WTC11 (cell line): Measurements from ENCODE around the gene SLC6A9. TPM values are rescaled to one million over a fixed set of nuclear protein-coding genes. Genes with fewer than 3 reads are reported as not detected.

Experiments
- ATAC-seq: fragments of 200-7000 bp; cut with Tn5 transposase; 2 replicates; pipeline ENCODE4 v1.10.0; 2021; ENCODE audit warnings: mild to moderate bottlenecking, moderate library complexity
- CTCF ChIA-PET: fragments of 300-600 bp; sonication (Branson Sonifier 250); formaldehyde crosslinking; loops from one replicate; lab custom pipeline; 2021; ENCODE audit warnings: antibody characterized with exemption; lab: Charles Lee
- POLR2A ChIA-PET: fragments of 350-600 bp; sonication (Branson Sonifier 250); formaldehyde crosslinking; loops from one replicate; lab custom pipeline; 2021; ENCODE audit warnings: antibody characterized with exemption; lab: Charles Lee
- DNase-seq: peaks from one replicate; pipeline ENCODE4 v3.0.0; 2021; ENCODE audit warnings: low spot score
- H3K27ac Mint-ChIP-seq: 2 replicates; pipeline ENCODE4 v1.8.0; 2021; ENCODE audit warnings: mixed read lengths
- H3K27me3 Mint-ChIP-seq: 2 replicates; pipeline ENCODE4 v1.8.0; 2021; ENCODE audit warnings: low read depth, mild to moderate bottlenecking, moderate library complexity, mixed read lengths
- H3K36me3 Mint-ChIP-seq: 2 replicates; pipeline ENCODE4 v1.8.0; 2021; ENCODE audit warnings: mixed read lengths
- H3K4me1 Mint-ChIP-seq: 2 replicates; pipeline ENCODE4 v1.8.0; 2022; ENCODE audit warnings: mixed read lengths
- H3K4me3 Mint-ChIP-seq: 2 replicates; pipeline ENCODE4 v1.8.0; 2021; ENCODE audit warnings: mild to moderate bottlenecking, moderate library complexity, mixed read lengths
- H3K9me3 Mint-ChIP-seq: 2 replicates; pipeline ENCODE4 v1.8.0; 2021; ENCODE audit warnings: mixed read lengths
- AFF4 ChIP-seq: sonication (generic); formaldehyde crosslinking; IDR thresholded peaks from 2 replicates; pipeline ENCODE4 v1.8.1; 2023; ENCODE audit warnings: mild to moderate bottlenecking, missing genetic modification reagents, borderline replicate concordance
- ATF2 ChIP-seq: sonication (generic); formaldehyde crosslinking; IDR thresholded peaks from 2 replicates; pipeline ENCODE4 v1.8.1; 2022; ENCODE audit warnings: low read depth, missing genetic modification reagents, borderline replicate concordance
- E2F1 ChIP-seq: sonication (generic); formaldehyde crosslinking; IDR thresholded peaks from 2 replicates; pipeline ENCODE4 v1.8.0; 2022; ENCODE audit warnings: mild to moderate bottlenecking, missing genetic modification reagents
- ESRRA ChIP-seq: sonication (generic); formaldehyde crosslinking; IDR thresholded peaks from 2 replicates; pipeline ENCODE4 v1.8.1; 2022; ENCODE audit warnings: mild to moderate bottlenecking, missing genetic modification reagents, borderline replicate concordance
- GRHL2 ChIP-seq: fragments of 250-450 bp; sonication (Bioruptor Pico); IDR thresholded peaks from 2 replicates; pipeline ENCODE4 v1.8.0; 2022; ENCODE audit warnings: mild to moderate bottlenecking, moderate library complexity; ENCODE audit not compliant: insufficient replicate concordance, severe bottlenecking
- IRF1 ChIP-seq: sonication (generic); formaldehyde crosslinking; IDR thresholded peaks from 2 replicates; pipeline ENCODE4 v1.8.0; 2023; ENCODE audit warnings: missing genetic modification reagents
- MXD4 ChIP-seq: fragments of 250-450 bp; sonication (Bioruptor Pico); IDR thresholded peaks from 2 replicates; pipeline ENCODE4 v1.8.0; 2021; ENCODE audit warnings: mild to moderate bottlenecking, moderate library complexity, borderline replicate concordance
- NR3C1 ChIP-seq: sonication (generic); formaldehyde crosslinking; conservative IDR thresholded peaks from 2 replicates; pipeline ENCODE4 v1.8.1; 2023; ENCODE audit warnings: low read depth, mild to moderate bottlenecking, missing genetic modification reagents
- PRDM15 ChIP-seq: sonication (generic); formaldehyde crosslinking; IDR thresholded peaks from 2 replicates; pipeline ENCODE4 v1.8.0; 2022; ENCODE audit warnings: missing genetic modification reagents
- RELA ChIP-seq: sonication (generic); formaldehyde crosslinking; IDR thresholded peaks from 2 replicates; pipeline ENCODE4 v1.8.1; 2022; ENCODE audit warnings: missing genetic modification reagents, mild to moderate bottlenecking, borderline replicate concordance
- ZBTB43 ChIP-seq: sonication (generic); formaldehyde crosslinking; IDR thresholded peaks from 2 replicates; pipeline ENCODE4 v1.8.1; 2023; ENCODE audit warnings: mild to moderate bottlenecking, missing genetic modification reagents
- ZNF263 ChIP-seq: sonication (generic); formaldehyde crosslinking; IDR thresholded peaks from 2 replicates; pipeline ENCODE4 v1.8.1; 2022; ENCODE audit warnings: low read depth, mild to moderate bottlenecking, moderate library complexity, missing genetic modification reagents
- ZNF423 ChIP-seq: fragments of 250-450 bp; sonication (Bioruptor Pico); IDR thresholded peaks from 2 replicates; pipeline ENCODE4 v2.1.2; 2022; ENCODE audit warnings: mild to moderate bottlenecking, moderate library complexity
- total RNA-seq: library from RNA; stranded (reverse); gene quantifications from 3 replicates; pipeline ENCODE4 v1.2.3, GENCODE V29; 2021
- TF ChIP-seq, protein P1 (sequence below): sonication (generic); formaldehyde crosslinking; IDR thresholded peaks from 2 replicates; pipeline ENCODE4 v1.8.1; 2022; ENCODE audit warnings: missing genetic modification reagents, borderline replicate concordance

Gene SLC6A9
- total RNA-seq, 1 experiment from 2014 or later = 14.4 TPM

DNA sequence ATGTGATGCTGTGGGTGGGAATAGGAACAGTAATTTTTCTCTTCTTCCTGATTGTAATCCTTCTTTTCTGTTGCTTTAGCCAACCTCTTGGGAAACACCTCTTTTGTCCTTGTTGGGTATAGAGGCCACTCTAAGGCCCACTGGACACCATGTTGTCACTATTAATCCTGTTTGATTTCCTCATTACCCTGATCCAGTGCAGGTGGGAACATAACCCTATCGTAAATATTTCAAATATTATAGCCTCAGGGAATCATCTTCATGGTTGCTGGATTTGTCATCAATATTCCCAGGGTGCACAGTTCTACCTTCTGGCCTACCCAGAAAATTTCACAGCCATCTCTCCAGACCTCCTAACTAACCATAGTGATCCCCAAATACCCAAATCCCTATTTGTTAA lies 27.9 kb upstream of the SLC6A9 start (continued):
- TF ChIP-seq MXD4 (no peak), ZBTB43 (CRISPR knock-in tag) (no peak)
- TF ChIP-seq, all 79 proteins: peak for 0

DNA sequence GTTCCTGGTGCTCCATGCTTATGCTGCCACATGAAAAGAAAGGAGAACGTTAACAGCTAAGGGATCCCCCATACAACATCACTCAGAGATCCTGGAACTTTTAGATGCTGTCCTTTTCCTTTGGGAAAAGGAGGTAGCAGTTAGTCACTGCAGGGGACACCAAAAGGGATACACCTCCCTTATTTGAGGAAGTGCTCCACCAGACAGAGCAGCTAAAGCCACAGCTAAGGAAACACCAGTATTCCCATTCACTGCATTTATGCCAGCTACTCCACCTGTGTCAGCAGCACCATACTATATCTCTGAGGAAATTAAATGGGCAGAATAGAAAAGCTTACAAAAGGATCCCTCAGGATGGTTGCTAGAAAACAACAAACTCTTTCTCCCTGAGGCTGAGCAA lies 26.0 kb upstream of the SLC6A9 start:
- Mint-ChIP-seq H3K4me1 (peaks cover 2% of the 10 kb centered on the region; the same call in 1 of the 2 replicates), H3K4me3 (no peak overlapping the region), H3K27ac (no peak overlapping the region), H3K36me3 (no peaks in the 10 kb centered on the region), H3K27me3 (peaks cover 43% of the 10 kb centered on the region), H3K9me3 (no peaks in the 10 kb centered on the region)
- ChIA-PET POLR2A (no interaction called here), CTCF (interaction anchor here (1.3 to 3.3 kb wide), 3 partner anchors 9 to 54 kb away, joined by 4 to 19 read pairs (median 8); no protein-coding TSS in a partner anchor)
- no peak for TF ChIP-seq ATF2
- no peak for TF ChIP-seq AFF4 (CRISPR knock-in tag)
- TF ChIP-seq ESRRA (CRISPR knock-in tag) = no peak
- no peak for TF ChIP-seq NR3C1 (CRISPR knock-in tag)
- TF ChIP-seq E2F1 = no peak
- TF ChIP-seq IRF1 (CRISPR knock-in tag) = no peak
- no peak for TF ChIP-seq PRDM15 (CRISPR knock-in tag)
- no peak for TF ChIP-seq ZNF263 (CRISPR knock-in tag)
- TF ChIP-seq, protein P1, sequence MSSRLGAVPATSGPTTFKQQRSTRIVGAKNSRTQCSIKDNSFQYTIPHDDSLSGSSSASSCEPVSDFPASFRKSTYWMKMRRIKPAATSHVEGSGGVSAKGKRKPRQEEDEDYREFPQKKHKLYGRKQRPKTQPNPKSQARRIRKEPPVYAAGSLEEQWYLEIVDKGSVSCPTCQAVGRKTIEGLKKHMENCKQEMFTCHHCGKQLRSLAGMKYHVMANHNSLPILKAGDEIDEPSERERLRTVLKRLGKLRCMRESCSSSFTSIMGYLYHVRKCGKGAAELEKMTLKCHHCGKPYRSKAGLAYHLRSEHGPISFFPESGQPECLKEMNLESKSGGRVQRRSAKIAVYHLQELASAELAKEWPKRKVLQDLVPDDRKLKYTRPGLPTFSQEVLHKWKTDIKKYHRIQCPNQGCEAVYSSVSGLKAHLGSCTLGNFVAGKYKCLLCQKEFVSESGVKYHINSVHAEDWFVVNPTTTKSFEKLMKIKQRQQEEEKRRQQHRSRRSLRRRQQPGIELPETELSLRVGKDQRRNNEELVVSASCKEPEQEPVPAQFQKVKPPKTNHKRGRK (CRISPR knock-in tag) = no peak
- TF ChIP-seq ZNF423 = no peak
- TF ChIP-seq RELA = no peak
- TF ChIP-seq GRHL2 (CRISPR knock-in tag) = no peak
- no peak for DNase-seq
- ATAC-seq = no peak
